Measurements from ENCODE around the gene KDM7A.
"Not testable (repeated sequence)": the region's sequence is repeated elsewhere in the genome, so short reads cannot be mapped to it uniquely, and the experiment has no call there.

The KDM7A gene

DNA sequence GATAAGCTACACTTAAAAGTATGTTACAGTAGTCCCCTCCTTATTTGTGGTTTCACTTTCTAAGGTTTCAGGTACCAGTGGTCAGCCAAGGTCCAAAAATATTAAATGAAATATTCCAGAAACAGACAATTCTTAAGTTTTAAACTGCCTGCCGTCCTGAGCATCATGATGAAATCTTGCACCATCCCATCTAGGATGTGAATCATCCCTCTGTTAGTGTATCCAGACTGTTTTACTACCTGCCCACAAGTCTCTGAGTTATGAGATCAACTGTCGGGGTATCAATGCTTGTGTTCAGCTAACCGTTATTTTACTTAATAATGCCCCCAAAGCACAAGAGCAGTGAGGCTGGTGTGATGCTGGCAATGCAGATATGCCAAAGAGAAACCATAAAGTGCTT, 11.4 kb downstream of the KDM7A start (continued):
- TF ChIP-seq, protein P1, sequence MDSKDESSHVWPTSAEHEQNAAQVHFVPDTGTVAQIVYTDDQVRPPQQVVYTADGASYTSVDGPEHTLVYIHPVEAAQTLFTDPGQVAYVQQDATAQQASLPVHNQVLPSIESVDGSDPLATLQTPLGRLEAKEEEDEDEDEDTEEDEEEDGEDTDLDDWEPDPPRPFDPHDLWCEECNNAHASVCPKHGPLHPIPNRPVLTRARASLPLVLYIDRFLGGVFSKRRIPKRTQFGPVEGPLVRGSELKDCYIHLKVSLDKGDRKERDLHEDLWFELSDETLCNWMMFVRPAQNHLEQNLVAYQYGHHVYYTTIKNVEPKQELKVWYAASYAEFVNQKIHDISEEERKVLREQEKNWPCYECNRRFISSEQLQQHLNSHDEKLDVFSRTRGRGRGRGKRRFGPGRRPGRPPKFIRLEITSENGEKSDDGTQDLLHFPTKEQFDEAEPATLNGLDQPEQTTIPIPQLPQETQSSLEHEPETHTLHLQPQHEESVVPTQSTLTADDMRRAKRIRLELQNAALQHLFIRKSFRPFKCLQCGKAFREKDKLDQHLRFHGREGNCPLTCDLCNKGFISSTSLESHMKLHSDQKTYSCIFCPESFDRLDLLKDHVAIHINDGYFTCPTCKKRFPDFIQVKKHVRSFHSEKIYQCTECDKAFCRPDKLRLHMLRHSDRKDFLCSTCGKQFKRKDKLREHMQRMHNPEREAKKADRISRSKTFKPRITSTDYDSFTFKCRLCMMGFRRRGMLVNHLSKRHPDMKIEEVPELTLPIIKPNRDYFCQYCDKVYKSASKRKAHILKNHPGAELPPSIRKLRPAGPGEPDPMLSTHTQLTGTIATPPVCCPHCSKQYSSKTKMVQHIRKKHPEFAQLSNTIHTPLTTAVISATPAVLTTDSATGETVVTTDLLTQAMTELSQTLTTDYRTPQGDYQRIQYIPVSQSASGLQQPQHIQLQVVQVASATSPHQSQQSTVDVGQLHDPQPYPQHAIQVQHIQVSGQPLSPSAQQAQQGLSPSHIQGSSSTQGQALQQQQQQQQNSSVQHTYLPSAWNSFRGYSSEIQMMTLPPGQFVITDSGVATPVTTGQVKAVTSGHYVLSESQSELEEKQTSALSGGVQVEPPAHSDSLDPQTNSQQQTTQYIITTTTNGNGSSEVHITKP (tag by site-specific recombination; IDR thresholded peaks at IDR 0.05) = peak; percentile 35; the same call in 1 of the 2 replicates
- TF ChIP-seq KLF10 (tag by site-specific recombination; IDR thresholded peaks at IDR 0.05) (no peak), ZNF335 (tag by site-specific recombination; conservative IDR thresholded peaks at IDR 0.05) (peak; percentile 44; the same call in 1 of the 2 replicates), ZNF660 (tag by site-specific recombination; IDR thresholded peaks at IDR 0.05) (peak; percentile 98), SCRT2 (tag by site-specific recombination; IDR thresholded peaks at IDR 0.05) (peak; percentile 71), ZBTB21 (tag by site-specific recombination; IDR thresholded peaks at IDR 0.05) (0 out of 2 replicates have a peak, but pooled peaks have one; percentile 31), ZNF302 (tag by site-specific recombination; IDR thresholded peaks at IDR 0.05; ENCODE audit: low read depth) (no peak), PRDM1 (tag by site-specific recombination; IDR thresholded peaks at IDR 0.05) (no peak), SCRT1 (tag by site-specific recombination; IDR thresholded peaks at IDR 0.05; ENCODE audit: borderline replicate concordance) (peak; percentile 22; the same call in 1 of the 2 replicates), ZNF843 (tag by site-specific recombination; IDR thresholded peaks at IDR 0.05) (0 out of 2 replicates have a peak, but pooled peaks have one; percentile 37), GLIS1 (tag by site-specific recombination; IDR thresholded peaks at IDR 0.05) (no peak), ZFHX2 (tag by site-specific recombination; conservative IDR thresholded peaks at IDR 0.05) (peak; percentile 72), ZNF785 (tag by site-specific recombination; IDR thresholded peaks at IDR 0.05) (no peak), OVOL3 (tag by site-specific recombination; IDR thresholded peaks at IDR 0.05) (peak; percentile 76), ZNF596 (tag by site-specific recombination; IDR thresholded peaks at IDR 0.05) (no peak), OSR2 (tag by site-specific recombination; IDR thresholded peaks at IDR 0.05) (peak; percentile 37; the same call in 1 of the 2 replicates), KLF16 (tag by site-specific recombination; IDR thresholded peaks at IDR 0.05) (peak; percentile 77)
- TF ChIP-seq, protein P2, sequence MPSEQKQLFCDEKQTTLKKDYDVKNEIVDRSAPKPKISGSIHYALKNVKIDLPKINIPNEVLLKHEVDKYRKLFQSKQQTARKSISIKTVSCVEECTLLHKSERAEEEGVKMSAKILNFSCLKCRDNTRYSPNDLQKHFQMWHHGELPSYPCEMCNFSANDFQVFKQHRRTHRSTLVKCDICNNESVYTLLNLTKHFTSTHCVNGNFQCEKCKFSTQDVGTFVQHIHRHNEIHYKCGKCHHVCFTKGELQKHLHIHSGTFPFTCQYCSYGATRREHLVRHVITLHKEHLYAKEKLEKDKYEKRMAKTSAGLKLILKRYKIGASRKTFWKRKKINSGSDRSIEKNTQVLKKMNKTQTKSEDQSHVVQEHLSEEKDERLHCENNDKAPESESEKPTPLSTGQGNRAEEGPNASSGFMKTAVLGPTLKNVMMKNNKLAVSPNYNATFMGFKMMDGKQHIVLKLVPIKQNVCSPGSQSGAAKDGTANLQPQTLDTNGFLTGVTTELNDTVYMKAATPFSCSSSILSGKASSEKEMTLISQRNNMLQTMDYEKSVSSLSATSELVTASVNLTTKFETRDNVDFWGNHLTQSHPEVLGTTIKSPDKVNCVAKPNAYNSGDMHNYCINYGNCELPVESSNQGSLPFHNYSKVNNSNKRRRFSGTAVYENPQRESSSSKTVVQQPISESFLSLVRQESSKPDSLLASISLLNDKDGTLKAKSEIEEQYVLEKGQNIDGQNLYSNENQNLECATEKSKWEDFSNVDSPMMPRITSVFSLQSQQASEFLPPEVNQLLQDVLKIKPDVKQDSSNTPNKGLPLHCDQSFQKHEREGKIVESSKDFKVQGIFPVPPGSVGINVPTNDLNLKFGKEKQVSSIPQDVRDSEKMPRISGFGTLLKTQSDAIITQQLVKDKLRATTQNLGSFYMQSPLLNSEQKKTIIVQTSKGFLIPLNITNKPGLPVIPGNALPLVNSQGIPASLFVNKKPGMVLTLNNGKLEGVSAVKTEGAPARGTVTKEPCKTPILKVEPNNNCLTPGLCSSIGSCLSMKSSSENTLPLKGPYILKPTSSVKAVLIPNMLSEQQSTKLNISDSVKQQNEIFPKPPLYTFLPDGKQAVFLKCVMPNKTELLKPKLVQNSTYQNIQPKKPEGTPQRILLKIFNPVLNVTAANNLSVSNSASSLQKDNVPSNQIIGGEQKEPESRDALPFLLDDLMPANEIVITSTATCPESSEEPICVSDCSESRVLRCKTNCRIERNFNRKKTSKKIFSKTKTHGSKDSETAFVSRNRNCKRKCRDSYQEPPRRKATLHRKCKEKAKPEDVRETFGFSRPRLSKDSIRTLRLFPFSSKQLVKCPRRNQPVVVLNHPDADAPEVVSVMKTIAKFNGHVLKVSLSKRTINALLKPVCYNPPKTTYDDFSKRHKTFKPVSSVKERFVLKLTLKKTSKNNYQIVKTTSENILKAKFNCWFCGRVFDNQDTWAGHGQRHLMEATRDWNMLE (tag by site-specific recombination; conservative IDR thresholded peaks at IDR 0.05; ENCODE audit: low read depth) = peak; percentile 63; the same call in 1 of the 2 replicates
- TF ChIP-seq, protein P3, sequence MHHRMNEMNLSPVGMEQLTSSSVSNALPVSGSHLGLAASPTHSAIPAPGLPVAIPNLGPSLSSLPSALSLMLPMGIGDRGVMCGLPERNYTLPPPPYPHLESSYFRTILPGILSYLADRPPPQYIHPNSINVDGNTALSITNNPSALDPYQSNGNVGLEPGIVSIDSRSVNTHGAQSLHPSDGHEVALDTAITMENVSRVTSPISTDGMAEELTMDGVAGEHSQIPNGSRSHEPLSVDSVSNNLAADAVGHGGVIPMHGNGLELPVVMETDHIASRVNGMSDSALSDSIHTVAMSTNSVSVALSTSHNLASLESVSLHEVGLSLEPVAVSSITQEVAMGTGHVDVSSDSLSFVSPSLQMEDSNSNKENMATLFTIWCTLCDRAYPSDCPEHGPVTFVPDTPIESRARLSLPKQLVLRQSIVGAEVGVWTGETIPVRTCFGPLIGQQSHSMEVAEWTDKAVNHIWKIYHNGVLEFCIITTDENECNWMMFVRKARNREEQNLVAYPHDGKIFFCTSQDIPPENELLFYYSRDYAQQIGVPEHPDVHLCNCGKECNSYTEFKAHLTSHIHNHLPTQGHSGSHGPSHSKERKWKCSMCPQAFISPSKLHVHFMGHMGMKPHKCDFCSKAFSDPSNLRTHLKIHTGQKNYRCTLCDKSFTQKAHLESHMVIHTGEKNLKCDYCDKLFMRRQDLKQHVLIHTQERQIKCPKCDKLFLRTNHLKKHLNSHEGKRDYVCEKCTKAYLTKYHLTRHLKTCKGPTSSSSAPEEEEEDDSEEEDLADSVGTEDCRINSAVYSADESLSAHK (tag by site-specific recombination; IDR thresholded peaks at IDR 0.05) = peak; percentile 82
- TF ChIP-seq, protein P4, sequence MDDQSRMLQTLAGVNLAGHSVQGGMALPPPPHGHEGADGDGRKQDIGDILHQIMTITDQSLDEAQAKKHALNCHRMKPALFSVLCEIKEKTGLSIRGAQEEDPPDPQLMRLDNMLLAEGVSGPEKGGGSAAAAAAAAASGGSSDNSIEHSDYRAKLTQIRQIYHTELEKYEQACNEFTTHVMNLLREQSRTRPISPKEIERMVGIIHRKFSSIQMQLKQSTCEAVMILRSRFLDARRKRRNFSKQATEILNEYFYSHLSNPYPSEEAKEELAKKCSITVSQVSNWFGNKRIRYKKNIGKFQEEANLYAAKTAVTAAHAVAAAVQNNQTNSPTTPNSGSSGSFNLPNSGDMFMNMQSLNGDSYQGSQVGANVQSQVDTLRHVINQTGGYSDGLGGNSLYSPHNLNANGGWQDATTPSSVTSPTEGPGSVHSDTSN (CRISPR knock-in tag; IDR thresholded peaks at IDR 0.05) = no peak

DNA sequence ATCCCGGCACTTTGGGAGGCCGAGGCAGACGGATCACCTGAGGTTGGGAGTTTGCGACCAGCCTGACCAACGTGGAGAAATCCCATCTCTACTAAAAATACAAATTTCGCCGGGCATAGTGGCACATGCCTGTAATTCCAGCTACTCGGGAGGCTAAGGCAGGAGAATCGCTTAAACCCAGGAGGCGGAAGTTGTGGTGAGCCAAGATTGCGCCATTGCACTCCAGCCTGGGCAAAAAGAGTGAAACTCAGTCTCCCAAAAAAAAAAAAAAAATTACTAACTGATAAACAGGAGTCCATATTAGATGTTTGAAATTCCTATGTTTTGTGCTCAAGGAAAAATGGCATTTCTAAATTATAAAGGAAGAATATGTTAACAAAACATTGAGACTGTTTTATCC, 14.7 kb downstream of the KDM7A start:
- H3K36me3 ChIP-seq (ENCODE audit: control insufficient read depth in 2 of 2, insufficient read depth in 1 of 2, low read length in 2 of 2); H3K9me3 ChIP-seq (ENCODE audit: control insufficient read depth, insufficient read depth, low read depth, low read length); H3K4me1 ChIP-seq (ENCODE audit: control insufficient read depth, insufficient read depth, low read length); H3K27ac ChIP-seq (ENCODE audit: extremely low read depth, low read depth, low read length); CTCF ChIA-PET; H3K4me3 ChIP-seq (ENCODE audit: low read depth, low read length): not testable (repeated sequence)
- POLR2A ChIA-PET = interaction anchor here (0.7 kb wide), 1 partner anchor 1532 kb away, joined by 4 read pairs; no protein-coding TSS in a partner anchor

Measured in HEK293 (cell line).